BE2C (cell line): Measurements from ENCODE around the gene SUCLG2.

Experiments used
- DNase-seq: peaks from one replicate; pipeline ENCODE4 v3.0.0-alpha.2; 2020
- H3K27me3 ChIP-seq: fragments of 250-450 bp; sonication (Bioruptor Pico); 2 replicates; pipeline ENCODE4 v1.5.1; 2020; ENCODE audit warnings: mild to moderate bottlenecking
- H3K36me3 ChIP-seq: fragments of 250-450 bp; sonication (Bioruptor Pico); 2 replicates; pipeline ENCODE4 v1.5.1; 2020; ENCODE audit warnings: mild to moderate bottlenecking
- H3K4me1 ChIP-seq: fragments of 250-450 bp; sonication (Bioruptor Pico); 2 replicates; pipeline ENCODE4 v1.5.1; 2020
- H3K4me3 ChIP-seq: 2 replicates; pipeline ENCODE4 v1.5.1; 2011; ENCODE audit warnings: low read depth, low read length
- H3K9me3 ChIP-seq: fragments of 250-450 bp; sonication (Bioruptor Pico); 2 replicates; pipeline ENCODE4 v1.5.1; 2020
- CTCF ChIP-seq: IDR thresholded peaks from 2 replicates; pipeline ENCODE4 v1.5.1; 2012; ENCODE audit warnings: mild to moderate bottlenecking, low read depth, low read length

SUCLG2 gene

DNA sequence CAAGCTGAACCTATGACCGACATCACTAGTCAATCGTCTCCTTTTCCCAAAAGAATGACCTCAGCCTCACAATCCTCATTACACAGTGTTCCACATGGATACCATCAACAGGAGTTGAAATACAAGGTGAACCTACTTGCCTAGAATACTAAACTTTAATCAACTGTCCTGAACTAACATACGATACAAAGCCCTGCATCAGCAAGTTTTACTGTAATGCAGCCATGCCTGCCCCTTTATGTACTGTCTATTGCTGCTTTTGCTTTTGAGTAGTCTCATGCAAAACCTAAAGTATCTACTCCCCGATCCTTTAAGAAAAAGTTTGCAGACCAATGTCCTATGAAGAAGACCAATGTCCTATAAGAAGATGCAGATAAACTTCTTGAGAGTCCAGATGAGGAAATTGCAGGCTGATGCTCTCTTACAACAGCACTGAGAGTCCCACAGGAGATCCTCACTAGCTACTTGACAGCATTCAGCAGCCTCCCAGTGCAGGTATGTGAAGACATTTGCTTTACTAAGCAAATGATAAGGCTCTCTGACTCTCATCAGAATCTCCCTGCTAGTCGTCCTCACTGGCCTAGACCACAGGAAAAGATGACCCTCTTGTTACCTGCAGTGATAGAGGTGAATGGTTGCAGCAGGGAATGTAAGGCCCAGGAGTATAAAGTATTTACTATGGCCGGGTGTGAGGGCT is 23.6 kb downstream of the SUCLG2 start:
- TF ChIP-seq CTCF = no peak
- Histone ChIP-seq H3K4me1 (no peaks in the 10 kb centered on the region), H3K36me3 (no peaks in the 10 kb centered on the region), H3K27me3 (no peaks in the 10 kb centered on the region), H3K9me3 (no peaks in the 10 kb centered on the region), H3K4me3 (no peak overlapping the region)
- no peak for DNase-seq

GRCh38 chr3:67624687-67625086 is 29.7 kb downstream of the SUCLG2 start:
- Histone ChIP-seq H3K27me3 (no peaks in the 10 kb centered on the region), H3K4me3 (no peak overlapping the region), H3K4me1 (no peaks in the 10 kb centered on the region), H3K36me3 (no peaks in the 10 kb centered on the region), H3K9me3 (no peaks in the 10 kb centered on the region)
- DNase-seq = no peak
- no peak for TF ChIP-seq CTCF

DNA sequence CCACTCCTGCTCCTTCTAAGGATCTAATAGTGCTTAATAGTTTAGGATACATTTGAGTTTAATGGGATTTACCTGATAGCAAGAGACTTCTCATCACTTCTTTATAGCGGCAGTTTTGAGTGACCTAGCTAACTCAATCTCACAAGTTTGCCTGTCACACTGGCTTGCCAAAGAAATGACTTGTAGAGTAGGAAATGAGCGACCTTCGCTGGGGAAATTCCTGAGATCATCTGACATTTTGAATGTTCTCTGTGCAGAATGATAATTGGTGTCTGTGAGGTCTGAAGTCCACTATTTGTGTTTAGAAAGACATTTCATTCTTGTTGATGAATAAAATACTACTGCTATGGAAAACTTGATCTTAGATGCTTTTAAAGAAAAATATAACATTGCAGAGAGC is 30.3 kb downstream of the SUCLG2 start:
- no peaks in the 10 kb centered on the region for H3K9me3 ChIP-seq
- no peak overlapping the region for H3K4me3 ChIP-seq
- H3K4me1 ChIP-seq = no peaks in the 10 kb centered on the region
- no peak for TF ChIP-seq CTCF
- no peak for DNase-seq
- no peaks in the 10 kb centered on the region for H3K36me3 ChIP-seq
- no peaks in the 10 kb centered on the region for H3K27me3 ChIP-seq

GRCh38 chr3:67622652-67623051 is 31.8 kb downstream of the SUCLG2 start:
- H3K4me3 ChIP-seq = no peak overlapping the region
- H3K9me3 ChIP-seq = no peaks in the 10 kb centered on the region
- no peaks in the 10 kb centered on the region for H3K4me1 ChIP-seq
- no peaks in the 10 kb centered on the region for H3K36me3 ChIP-seq
- no peak for DNase-seq
- H3K27me3 ChIP-seq = no peaks in the 10 kb centered on the region
- TF ChIP-seq CTCF = no peak

DNA sequence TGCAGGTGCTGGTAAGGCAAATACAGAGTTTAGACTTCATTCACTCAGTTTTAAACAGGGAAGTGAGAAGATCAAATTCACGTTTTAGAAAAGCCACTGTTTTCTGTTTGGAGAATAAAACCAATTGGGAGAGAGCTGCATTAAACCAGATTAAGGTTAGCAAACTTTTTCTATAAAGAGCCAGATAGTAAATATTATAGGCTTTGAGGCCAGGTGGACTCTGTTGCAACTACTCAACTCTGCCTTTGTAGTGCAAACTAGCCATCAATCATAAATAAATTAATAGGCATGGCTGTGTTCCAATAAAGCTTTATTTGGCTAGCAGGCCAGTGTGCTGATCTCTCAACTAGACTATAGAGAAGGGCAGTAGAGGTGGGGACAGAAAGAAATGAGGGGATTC is 33.5 kb downstream of the SUCLG2 start:
- no peak for DNase-seq
- no peaks in the 10 kb centered on the region for H3K36me3 ChIP-seq

More for the DNA sequence above, 33.5 kb downstream of the SUCLG2 start:
- Histone ChIP-seq H3K27me3 (no peaks in the 10 kb centered on the region), H3K4me3 (no peak overlapping the region), H3K4me1 (no peaks in the 10 kb centered on the region), H3K9me3 (no peaks in the 10 kb centered on the region)
- no peak for TF ChIP-seq CTCF
